GM19328 (cell line): ENCODE data around the gene ZMIZ2.

ENCODE experiments used
- ATAC-seq: cut with Tn5 transposase; IDR thresholded peaks from one replicate; pipeline ENCODE4 v1.9.1; 2021; ENCODE audit warnings: mild to moderate bottlenecking, moderate library complexity; ENCODE audit not compliant: unreplicated experiment

The ZMIZ2 gene

DNA sequence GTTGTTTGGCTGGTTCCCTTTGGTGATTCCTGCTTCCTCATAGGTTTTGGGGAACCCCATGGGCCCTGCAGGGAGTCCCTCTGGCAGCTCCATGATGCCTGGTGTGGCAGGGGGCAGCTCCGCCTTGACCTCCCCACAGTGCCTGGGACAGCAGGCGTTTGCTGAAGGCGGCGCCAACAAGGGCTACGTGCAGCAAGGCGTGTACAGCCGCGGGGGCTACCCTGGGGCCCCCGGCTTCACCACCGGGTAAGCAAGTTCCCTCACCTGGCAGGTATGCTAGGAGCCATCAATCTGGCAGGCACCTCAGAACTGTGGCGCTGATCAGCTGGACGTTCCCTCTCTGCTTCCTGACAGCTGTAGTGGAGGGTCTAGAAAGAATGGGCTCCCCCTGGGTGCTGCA is 8.3 kb downstream of the ZMIZ2 start:
- ATAC-seq: no peak

DNA sequence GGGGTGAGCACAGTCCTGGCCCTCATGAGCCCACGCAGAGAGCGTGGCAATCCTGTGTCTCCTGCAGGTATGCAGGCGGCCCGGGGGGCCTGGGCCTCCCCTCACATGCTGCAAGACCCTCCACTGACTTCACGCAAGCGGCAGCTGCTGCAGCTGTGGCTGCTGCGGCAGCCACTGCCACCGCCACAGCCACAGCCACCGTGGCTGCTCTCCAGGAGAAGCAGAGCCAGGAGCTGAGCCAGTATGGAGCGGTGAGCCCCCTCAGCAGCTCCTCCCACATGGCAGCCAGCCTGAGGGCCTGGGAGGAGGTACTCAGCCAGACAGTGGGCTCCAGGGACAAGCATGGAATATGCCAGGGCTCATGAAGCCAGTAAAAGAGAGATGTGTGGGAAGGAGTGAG is 8.7 kb downstream of the ZMIZ2 start:
- no peak for ATAC-seq

DNA sequence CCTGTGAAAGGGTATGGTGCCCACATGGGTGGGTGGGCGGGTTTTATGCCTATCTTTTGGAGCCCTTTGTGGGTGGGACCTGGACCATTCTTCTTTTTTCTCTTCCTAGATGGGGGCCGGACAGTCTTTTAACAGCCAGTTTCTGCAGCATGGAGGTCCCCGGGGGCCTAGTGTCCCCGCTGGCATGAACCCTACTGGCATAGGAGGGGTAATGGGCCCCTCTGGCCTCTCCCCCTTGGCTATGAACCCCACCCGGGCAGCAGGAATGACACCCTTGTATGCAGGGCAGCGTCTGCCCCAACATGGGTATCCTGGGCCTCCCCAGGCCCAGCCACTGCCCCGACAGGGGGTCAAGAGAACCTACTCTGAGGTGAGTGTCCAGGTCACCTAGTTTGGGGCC is 9.1 kb downstream of the ZMIZ2 start:
- no peak for ATAC-seq

DNA sequence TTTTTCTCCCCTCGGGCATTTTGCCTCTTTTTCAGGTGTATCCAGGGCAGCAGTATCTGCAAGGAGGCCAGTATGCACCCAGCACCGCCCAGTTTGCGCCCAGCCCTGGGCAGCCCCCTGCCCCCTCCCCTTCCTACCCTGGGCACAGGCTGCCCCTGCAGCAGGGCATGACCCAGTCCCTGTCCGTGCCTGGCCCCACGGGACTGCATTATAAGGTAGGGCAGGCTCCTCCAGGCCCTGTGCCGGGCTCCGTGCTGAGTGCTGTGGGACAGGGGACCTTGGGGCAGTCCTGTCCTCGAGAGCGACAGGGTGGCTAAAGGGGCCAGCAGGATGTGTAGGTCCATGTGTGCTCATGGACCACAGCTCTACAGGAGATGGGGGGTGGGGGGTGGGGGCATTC is 10.6 kb downstream of the ZMIZ2 start:
- ATAC-seq: no peak

DNA sequence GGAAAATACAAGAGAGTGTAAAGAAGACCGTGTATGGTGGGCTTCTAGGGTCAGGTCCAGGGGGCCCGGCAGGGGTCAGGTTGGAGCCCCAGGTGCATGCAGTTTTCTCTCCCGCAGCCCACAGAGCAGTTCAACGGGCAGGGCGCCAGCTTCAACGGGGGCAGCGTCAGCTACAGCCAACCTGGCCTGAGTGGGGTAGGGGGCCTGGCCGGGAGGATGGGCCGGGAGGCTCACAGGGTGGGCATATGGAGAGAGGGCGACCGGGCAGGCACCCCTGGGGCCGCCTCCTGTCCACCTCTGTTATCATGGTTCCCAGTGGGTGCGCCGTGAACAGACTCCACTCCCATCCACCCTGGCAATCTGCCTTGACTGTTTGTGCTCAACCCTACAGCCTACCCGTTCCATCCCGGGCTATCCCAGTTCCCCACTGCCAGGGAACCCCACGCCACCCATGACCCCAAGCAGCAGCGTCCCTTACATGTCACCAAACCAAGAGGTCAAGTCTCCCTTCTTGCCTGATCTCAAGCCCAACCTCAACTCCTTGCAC is 11.5 kb downstream of the ZMIZ2 start:
- ATAC-seq: no peak

DNA sequence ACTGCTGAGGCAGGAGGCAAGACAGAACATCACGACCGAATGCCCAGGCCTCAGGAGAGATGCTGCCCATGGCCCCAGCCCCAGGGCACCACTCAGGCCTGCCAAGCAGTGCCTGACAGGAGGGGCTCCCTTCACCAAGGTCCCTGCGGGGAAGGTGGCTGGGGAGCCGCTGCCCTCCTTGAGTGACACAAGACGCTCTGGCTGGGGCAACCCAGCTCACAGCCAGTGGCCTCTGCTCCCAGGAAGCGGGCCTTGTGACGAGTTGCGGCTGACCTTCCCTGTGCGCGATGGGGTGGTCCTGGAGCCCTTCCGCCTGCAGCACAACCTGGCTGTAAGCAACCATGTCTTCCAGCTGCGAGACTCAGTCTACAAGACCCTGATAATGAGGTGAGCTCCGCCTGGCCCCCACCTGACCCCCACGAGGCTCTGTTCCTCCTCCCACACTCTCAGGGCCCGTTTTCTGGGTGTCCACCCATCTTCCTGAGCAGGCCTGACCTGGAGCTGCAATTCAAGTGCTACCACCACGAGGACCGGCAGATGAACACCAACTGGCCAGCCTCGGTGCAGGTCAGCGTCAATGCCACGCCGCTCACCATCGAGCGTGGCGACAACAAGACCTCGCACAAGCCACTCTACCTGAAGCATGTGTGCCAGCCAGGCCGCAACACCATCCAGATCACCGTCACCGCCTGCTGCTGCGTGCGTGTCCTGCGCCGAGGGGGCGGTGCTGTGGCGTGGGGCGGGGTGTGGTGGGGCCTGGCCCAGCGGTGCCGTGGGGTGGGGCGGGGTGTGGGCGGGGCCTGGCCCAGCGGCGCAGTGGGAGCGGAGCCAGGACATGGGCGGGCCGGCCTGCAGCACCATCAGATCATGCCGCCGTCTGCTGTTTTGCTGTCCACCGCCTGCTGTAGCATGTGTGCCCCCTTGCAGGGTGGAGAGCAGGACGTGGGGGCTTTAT is 12.8 kb downstream of the ZMIZ2 start:
- ATAC-seq: no peak

DNA sequence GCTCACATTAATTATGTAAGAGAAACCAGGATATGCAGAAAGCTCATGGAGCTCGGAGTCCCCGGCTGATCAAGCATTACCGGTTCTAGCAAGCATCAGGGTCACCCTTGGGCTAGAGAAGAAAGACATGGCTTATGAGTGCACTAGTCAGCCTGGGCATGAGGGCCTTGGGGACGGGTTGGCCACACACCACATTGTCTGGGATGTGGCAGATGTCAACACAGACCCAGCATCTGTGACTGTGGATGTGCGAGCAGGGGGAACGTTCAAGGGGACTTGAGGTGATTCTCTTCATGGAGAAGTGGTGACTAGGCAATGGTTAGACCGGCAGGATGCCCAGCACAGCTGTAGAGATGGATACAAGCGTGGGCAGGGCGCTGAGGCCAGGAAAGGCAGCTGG is 13.7 kb downstream of the ZMIZ2 start:
- no peak for ATAC-seq

DNA sequence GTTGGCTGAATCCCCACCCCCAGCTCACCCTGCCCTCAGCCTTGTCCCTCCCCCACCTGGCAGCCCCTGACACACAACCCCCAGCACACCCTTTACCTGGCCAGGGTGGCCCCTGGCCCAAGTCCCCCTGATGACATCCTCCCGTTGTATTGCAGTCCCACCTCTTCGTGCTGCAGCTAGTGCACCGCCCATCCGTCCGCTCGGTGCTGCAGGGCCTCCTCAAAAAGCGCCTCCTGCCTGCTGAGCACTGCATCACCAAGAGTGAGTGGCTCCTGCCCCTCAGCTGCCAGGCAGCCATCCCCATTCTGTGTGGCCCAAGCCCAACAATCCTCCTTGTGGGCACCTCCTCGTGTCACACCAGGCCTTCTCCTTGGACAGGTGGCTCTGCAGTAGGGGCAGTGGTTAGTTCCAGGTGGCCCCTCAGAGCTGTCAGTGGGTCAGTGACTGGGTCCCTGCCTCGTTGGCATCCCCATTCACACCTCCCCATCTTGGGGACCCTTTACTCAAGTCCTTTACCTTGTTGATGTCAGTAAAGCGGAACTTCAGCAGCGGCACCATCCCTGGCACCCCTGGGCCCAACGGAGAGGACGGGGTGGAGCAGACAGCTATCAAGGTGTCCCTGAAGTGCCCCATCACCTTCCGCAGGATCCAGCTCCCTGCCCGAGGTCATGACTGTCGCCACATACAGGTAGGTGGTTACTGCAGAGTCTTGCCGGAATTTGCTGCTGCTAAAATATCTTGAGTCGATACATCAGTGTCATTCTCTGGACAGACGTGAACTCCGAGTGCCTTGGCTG is 14.3 kb downstream of the ZMIZ2 start:
- ATAC-seq: no peak

DNA sequence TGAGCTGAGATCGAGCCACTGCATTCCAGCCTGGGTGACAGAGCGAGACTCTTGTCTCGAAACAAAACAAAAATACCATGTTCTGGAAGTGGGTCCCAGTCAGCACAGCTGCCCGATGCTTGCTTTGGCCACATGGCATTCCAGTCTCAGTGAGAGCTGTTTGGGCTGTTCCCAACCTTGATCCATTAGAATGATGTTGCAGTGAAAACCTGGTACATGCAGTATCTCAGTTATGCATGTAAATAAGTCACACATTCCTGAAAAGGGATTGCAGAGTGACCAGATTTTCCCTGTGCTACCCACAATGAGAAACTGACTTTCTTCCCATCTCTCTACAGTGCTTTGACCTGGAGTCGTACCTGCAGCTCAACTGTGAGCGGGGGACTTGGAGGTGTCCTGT is 15.4 kb downstream of the ZMIZ2 start:
- no peak for ATAC-seq

DNA sequence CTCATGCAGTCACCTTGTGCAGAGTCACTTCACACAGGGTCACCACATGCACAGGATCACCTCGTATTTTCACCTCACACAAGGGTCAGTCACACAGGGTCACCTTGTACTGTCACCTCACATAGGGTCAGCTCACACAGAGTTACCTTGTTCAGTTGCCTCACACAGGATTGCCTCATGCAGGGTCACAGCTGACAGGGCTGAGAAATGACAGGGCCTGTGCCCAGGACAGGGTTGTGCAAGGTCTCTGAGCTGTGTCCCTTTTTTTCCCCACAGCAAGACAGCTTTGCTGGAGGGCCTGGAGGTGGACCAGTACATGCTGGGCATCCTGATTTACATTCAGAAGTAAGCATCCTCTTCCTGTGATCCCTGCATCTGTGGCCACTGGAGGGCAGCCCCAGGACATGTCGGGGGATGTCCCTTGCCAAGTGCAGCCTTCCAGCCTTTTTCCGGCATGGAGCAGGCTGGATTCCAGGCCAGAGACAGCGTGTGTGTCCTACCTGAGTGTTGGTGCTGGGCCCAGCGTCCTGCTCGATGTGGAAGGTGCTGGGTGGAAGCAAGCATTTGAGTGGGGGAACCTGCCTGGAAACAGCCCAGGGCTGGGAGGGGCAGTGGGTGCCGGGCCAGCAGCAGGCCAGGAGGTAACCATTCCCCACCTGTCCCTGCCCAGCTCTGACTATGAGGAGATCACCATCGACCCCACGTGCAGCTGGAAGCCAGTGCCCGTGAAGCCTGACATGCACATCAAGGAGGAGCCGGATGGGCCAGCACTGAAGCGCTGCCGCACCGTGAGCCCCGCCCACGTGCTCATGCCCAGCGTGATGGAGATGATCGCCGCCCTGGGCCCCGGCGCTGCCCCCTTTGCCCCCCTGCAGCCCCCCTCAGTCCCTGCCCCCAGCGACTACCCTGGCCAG is 16.3 kb downstream of the ZMIZ2 start:
- ATAC-seq: no peak

DNA sequence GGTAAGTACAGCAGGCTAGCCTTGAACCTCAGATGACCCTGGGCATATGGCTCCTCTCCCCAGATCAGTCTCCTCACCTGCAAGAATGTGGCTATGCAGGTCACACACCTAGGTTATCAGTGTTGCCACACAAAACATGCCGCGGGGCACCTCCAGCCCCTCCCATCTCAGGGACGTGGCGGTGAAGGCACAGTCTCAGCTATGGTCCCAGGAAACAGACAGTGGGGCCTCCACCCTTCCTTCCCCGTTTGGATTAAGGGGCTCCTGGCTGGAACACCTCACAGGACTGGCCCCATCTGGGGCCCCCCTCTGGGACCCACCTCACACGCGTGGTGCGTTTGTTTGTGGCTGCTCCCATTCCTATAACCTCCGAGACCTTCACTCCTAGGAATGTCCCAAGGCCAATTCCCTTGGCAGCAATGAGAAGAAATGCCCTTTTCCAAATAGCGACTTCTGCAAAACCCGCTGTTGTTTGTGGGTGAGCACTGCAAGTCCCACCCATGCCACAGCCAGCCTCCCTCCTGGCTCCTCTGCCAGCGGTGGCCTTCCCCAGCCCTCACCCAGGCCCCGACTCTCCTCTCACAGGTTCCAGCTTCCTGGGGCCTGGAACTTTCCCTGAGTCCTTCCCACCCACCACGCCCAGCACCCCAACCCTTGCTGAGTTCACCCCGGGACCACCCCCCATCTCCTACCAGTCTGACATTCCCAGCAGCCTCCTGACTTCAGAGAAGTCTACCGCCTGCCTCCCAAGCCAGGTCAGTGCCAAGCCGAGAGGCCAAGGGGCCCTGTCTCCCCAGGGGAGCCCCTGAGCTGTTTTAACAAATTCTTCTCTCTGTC is 17.1 kb downstream of the ZMIZ2 start:
- no peak for ATAC-seq

DNA sequence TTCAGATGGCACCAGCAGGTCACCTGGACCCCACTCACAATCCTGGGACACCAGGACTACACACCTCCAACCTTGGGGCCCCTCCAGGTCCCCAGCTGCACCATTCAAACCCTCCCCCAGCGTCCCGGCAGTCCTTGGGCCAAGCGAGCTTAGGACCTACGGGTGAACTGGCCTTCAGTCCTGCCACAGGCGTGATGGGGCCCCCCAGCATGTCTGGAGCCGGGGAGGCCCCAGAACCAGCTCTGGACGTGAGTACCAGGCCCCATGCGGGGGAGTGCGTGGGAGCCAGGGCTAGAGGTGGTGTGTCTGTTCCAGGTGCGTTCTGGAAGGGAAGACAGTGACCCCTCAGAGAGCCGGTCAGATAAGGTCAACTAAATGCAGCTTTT is 17.8 kb downstream of the ZMIZ2 start:
- ATAC-seq: no peak

DNA sequence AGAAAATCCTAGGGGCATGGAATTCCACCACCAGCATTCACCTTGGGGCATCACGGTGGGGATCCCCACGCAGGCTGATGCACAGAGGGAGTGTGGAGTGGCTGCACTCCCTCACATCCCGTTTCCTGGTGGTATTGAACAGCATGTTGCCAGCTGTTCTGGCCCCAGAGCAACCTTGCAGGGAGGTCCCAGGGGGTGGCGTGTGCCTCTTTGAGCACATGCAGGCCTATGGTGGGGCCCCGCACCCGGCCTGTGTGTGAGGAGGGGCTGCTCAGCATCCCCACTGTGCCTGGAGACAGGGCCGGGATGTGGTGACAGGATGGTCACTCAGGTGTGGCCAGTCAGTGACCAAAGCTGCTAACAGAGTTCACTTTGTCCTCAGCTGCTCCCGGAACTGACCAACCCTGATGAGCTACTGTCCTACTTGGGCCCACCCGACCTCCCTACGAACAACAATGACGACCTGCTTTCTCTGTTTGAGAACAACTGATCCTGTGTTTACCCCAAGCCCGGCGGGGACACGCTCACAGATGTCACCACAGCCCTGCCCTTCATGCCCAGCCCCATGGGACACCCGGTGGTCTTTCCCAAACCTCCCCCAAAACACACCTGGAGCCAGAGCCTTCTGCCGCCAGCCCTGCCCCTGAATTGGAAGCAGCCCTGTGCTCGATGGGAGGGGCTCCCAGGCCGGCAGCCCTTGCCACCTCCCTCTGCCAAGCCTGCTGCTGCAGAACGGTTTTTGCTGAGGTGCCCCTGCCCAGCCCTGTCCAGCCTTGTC is 18.7 kb downstream of the ZMIZ2 start:
- ATAC-seq: no peak

DNA sequence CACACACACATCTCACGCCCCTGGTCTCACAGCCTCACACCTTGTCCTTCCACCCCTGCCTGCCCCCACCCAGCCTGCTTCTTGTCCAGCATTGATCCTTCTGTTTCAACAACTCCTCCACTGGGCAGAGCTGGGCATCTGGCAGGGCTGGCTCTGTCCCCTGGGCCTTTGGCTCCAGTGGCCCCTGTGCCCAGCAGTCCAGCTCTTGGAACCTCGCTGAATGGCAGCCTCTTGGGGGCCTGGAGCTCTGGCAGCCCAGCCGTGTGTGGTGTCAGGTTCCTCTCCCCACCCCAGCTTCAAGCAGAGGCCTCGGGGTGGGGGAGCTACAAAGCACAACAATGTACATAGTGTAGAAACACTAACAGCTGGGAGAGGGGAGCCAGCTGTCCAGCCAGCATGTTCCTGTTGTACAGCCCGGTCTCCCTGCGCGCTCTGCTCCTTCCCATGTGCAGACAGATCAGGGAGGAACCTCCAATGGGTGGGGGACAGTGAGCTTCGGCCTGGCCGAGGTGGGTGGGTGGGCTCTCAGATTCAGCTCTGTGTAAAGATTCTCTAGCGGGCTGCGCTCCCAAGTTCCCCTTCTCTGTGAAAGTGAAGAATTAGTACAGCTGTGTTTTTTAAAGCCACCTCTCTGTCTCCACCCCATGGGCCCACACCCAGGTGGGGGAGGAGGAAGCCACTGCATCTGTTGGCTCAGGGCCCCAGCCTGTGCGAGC is 19.4 kb downstream of the ZMIZ2 start:
- ATAC-seq: no peak

DNA sequence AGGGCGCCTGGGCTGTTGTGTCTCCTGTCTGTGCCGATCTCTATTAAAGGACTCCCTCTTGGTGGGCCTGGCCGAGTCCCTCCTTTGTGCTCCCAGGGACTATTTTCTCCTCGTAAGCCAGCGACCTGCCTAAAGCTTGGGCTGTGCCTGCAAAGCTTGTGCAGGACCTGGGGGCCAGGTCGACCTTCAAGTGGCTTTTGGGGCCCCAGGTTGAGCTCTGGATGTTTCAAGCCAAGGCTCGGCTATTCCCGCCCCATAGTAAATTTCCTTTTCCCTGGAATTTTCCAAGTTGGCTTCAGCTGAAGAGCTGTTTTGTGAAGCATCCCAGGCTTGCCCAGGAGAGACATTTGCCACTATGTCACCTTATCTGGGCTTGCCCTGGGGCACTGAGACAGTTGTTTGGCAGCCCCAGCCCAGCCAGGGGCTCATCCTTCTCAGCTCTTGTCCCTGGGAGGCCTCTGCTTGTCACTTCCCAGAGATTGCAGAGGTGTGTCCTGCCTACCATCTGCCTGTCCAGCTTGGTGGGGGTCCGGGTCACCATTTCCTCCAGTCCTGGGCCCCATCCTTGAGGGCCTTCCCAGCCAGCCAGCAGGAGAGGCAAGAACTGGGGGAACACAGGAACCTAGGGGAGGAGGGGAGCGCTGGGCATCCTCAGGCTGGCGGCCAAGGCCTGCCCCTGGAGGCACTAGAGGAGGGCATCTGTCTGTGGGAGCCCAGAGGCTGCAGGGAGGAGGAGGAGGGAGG is 20.2 kb downstream of the ZMIZ2 start:
- ATAC-seq: no peak

DNA sequence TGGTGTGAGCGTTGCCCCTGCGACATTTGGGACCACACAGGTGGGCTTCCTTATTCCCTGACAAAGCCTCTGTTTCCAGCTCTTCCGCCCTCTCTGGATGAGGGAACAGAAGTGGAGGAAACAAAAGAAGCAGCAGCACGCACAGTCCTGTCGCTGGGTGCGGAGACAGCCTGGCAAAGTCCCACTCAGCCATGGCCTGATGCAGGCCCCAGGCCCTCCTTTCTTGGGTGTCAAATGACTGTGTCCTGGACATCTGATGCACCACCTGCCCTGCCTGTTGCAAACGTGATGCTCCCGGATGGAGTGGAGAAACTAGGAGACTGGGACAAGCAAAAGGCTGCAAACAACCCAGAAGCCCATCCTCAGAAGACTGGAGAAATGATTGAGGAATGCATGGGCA is 20.7 kb downstream of the ZMIZ2 start:
- no peak for ATAC-seq

DNA sequence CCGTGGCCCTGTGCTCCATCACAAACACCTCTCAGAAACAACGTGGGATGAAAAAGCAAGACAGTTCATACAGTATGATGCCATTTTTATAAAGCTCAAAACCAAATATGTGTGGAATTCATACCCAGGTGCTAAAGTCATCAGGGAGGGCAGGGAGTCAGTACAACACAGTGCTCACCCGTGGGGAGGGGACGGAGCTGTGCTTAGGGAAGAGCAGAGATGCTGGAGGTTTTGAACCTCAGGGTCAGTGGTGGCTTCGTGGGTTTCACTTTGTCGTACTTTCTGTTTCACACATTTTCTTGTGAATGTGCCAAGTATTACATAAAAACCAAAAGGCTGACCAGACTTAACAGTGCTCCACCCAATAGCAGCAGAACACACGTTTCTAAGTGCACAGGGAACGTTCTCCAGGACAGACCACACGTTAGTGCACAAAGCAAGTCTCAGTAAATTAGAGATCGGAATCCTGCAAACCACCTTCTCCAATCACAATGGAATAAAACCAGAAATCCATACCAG is 21.2 kb downstream of the ZMIZ2 start:
- peak; percentile 77 for ATAC-seq

DNA sequence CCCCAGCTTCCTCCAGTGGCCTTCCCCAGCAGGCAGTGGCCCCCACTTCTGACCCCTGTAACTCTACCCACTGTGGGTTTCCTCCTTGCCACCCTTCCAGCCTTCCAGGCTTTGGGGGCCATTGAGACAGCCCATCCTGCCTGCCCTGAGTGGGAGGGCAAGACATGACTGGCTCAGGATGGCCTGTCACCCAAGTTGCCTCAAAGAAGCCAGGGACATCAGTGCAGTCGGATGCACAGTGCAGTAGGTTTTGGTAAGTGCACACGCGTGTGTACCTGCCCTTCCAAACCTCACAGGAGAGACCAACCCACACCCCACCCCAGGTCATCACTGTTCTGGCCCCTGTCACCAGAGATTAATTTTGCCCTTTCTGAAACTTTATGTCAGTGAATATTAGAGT is 22.7 kb downstream of the ZMIZ2 start:
- ATAC-seq: no peak
